GM20000 (cell line): ENCODE measurements around the gene GADD45GIP1.

Source experiments
- DNase-seq: peaks from one replicate; pipeline ENCODE4 v3.0.0; 2012; ENCODE audit warnings: low spot score
- TF ChIP-seq, protein P1 (sequence below): IDR thresholded peaks from 2 replicates; pipeline ENCODE4 v1.5.1; 2012; ENCODE audit warnings: mild to moderate bottlenecking, control low read depth; ENCODE audit errors: extremely low read depth, missing control alignments

Gene GADD45GIP1

DNA sequence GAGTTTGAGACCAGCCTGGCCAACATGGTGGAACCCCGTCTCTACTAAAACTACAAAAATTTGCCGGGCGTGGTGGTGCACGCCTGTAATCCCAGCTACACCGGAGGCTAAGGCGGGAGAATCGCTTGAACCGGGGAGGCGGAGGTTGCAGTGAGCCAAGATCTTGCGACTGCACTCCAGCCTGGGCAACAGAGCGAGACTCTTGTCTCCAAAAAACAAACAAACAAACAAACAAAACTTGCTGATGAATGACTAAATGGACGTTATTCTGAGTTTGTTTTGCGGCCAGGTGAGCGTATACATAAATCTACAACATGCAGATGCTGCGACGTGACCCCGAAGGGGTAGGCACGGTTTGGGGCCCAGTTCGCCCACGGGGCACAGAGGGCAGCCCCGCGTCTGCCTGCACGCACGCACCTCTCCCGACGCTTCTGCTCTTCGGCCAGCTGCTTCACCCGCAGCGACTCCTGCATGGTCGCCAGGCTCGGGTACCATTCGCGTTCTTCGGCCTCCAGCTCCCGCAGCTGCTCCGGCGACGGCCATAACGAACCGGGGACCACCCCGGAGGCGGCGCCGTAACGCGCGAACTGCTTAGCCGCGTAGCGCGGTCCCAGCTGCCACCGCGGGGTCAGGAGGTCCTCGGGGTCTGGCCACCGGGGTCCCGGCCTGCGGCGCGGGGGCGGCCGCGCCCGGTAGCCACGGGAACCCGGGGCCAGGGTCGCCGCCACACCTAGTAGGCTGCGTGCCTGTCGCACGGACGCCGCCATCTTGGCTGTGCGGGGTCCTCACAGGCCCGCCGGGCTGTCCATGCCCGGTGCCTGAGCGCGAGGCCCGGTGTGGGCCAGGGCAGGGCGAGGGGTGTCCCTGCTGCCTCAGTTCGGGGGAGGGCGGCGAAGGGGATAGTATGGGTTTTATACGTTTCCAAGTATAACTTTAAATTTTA, at the start of gene GADD45GIP1:
GADD45GIP1 (minus strand) TSS at position 778 of the 943 bp plus-strand sequence; CDS start at position 767, 11 bp downstream.
- peak; percentile 90 for DNase-seq

DNA sequence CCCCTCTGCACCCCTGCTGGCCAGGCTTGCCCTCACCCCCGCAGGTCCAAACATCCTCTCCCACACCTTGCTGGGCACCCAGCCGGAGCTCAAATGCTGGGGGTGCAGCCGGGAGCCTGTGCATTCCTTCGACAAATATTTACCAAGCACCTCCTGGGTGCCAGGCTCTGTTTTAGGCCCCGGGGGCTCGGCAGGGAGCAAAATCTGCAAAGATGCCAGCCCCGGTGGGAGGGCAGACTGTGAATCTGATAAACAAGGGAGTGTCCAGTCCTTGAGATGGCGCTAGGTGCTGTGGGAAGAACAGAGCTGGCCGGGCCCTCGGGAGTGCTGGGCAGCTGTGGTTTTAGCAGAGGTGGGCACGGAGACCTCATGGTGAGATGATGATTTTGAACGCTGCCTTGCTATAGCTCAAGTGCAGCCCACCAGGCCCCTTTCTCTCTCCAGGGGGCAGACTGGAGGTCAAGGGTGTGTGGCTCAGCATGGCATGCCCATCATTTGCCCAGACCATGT, 48.9 kb upstream of the GADD45GIP1 start:
- no peak for DNase-seq
- TF ChIP-seq, protein P1, sequence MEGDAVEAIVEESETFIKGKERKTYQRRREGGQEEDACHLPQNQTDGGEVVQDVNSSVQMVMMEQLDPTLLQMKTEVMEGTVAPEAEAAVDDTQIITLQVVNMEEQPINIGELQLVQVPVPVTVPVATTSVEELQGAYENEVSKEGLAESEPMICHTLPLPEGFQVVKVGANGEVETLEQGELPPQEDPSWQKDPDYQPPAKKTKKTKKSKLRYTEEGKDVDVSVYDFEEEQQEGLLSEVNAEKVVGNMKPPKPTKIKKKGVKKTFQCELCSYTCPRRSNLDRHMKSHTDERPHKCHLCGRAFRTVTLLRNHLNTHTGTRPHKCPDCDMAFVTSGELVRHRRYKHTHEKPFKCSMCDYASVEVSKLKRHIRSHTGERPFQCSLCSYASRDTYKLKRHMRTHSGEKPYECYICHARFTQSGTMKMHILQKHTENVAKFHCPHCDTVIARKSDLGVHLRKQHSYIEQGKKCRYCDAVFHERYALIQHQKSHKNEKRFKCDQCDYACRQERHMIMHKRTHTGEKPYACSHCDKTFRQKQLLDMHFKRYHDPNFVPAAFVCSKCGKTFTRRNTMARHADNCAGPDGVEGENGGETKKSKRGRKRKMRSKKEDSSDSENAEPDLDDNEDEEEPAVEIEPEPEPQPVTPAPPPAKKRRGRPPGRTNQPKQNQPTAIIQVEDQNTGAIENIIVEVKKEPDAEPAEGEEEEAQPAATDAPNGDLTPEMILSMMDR, result no peak

More for the DNA sequence above, at the start of gene GADD45GIP1:
- TF ChIP-seq, protein P1, result no peak

DNA sequence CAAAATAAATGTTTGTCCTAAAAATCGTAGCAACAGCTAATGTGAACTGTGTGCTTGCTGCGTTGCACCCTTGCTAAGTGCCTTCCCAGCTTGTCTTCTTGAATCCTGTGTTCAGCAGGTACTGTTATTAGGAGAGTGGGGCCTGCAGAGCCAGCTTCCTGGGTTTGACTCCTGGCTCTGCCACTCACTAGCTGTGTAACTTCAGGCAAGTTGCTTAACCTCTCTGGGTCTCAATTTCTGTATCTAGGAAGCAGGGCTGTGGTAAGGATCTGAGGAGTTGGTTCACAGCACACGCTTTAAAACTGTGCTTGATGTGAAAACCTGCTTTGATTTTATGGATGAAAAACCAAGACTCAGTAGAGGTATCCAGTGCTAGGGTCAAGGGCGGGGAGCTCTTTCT, 48.2 kb upstream of the GADD45GIP1 start:
- TF ChIP-seq, protein P1, result no peak
- DNase-seq, result no peak

DNA sequence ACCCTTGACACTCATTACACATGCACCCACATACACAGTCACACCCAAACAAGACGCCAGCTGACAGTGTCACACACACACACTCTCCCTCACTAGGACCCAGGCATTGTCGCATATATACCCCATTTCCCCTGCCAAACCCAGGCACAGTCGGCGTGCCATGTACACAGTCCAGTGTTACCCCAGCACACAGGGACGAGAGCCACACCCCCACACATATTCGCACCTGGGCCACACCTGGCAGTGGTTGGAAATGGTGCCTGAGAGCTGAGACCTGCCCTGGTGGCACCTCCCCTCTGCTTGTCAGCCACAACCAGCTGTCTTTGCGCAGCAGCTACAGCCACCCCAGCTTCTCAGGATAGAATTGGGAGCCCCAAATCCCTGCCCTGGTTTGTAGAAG, 47.2 kb upstream of the GADD45GIP1 start:
- DNase-seq, result no peak
- TF ChIP-seq, protein P1, result no peak

DNA sequence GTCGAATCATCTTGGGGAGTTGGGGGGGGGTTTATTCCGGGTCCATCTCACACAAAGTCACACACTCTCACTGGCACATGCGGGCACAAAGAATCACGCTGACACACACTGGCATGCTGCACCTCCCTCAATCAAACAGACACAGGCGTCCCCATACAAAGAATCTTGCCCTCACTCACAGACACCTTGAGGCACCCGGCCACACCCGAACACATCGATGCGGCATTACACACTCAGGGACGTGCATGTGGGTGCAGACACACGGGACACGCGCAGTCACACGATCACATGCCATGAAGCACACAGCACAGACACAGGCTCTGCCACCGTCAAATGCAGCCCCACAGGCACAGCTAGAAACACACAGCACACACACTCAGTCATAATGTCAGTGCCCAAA, 46.1 kb upstream of the GADD45GIP1 start:
- DNase-seq, result no peak
- TF ChIP-seq, protein P1, result no peak

DNA sequence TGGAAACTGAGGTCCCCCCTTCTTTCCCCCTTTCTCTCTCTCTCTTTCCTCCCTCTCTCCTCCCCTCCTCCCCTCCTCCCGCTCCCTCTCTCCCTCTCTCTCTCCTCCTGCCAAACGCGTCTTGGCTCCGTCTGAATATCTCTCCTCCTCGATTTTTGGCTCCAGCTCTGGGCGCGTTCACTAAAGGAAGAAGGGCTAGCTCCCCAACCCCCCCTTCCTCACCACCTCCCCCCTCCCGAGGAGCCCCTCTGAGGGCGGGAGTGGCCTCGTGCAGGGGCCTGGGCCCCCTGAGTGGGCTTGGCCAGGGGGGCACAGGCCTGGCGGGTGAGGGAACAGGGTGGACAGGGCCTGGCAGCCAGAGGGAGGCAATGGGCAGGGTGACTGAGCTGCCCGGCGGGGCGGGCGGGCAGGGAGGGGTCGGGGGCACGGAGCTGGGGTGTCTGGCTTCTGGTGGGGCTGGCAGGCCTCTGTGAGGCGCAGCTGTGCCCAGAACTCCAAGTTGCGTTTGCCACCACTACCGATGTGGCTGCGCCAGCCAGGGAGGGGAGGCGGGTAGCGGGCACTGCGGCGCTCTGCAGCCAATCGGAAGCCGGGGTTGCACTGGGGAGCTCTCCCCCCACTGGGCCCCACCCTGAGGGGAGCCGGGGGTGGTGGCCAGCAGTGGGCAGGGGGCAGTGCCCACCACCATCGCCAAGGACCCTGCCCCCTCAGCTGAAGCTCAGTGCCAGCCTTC, 45.3 kb upstream of the GADD45GIP1 start:
- DNase-seq, result no peak
- TF ChIP-seq, protein P1, result no peak

DNA sequence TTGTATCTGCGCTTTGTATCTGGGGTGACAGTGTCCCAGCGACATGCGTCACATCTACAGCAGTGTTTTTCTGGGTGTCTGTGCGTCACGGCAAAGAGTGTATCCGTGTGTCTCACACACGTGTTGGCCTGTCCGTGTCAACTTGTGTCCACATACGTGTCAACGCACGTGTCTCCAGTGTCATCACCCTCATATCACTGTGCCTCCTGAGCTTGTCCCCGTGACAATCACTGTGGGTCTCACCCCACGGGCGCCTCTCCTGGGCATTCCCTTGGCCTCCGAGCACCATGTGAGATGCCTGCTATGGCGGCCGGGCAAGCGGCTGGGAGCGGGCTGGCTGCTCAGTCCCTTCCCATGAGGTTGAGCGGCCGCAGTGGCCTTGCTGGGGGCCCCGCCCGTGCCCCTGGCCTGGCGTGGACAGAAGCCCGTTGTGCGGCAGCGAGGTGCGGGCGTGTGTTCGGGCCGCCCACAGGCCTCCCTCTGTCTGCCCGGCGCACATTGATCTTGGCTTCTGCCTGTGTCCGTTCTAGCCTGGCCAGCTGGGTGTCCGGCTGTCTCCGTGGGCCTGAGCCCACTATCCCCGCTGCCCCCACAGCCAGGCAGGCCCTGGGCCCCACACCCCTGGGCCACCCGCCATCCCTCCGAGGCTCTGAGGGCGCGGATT, 44.6 kb upstream of the GADD45GIP1 start:
- TF ChIP-seq, protein P1, result no peak
- no peak for DNase-seq
